Mammary epithelial cell (primary cell): Measurements from ENCODE around the gene ZNHIT3.

ENCODE experiments used
- CTCF ChIP-seq, 2 donors: IDR thresholded peaks in 1 of 2; conservative IDR thresholded peaks in 1 of 2; 2 replicates each; pipeline ENCODE4 v1.5.1; 2011 to 2012; ENCODE audit warnings: inconsistent platforms in 2 of 2, low read length in 2 of 2, mild to moderate bottlenecking in 2 of 2, control low read depth in 1 of 2, low read depth in 1 of 2; ENCODE audit not compliant: insufficient read depth in 1 of 2; ENCODE audit errors: extremely low read depth in 1 of 2
- EZH2 ChIP-seq: IDR thresholded peaks from 2 replicates; pipeline ENCODE4 v1.6.1; 2012; ENCODE audit warnings: low read length, inconsistent platforms, borderline replicate concordance

- TF ChIP-seq CTCF (conservative IDR thresholded peaks at IDR 0.05 in 1 of 2, IDR thresholded peaks at IDR 0.05 in 1 of 2; ENCODE audit: extremely low read depth in 1 of 2, insufficient read depth in 1 of 2, low read depth in 1 of 2, low read length in 2 of 2): no peak
- TF ChIP-seq EZH2: no peak
Measured at GRCh38 chr17:36485027-36485426, 1.5 kb upstream of the ZNHIT3 start.
